Measurements from ENCODE around the gene TET3. TPM values are rescaled to one million over a fixed set of nuclear protein-coding genes. Genes with fewer than 3 reads are reported as not detected.

TET3 gene
- total and polyA plus RNA-seq, 2 of the 8 experiments (the other 6 are each of a cell fraction or from before 2014, with no cell fraction given) = 4.5 to 21.1 TPM

DNA sequence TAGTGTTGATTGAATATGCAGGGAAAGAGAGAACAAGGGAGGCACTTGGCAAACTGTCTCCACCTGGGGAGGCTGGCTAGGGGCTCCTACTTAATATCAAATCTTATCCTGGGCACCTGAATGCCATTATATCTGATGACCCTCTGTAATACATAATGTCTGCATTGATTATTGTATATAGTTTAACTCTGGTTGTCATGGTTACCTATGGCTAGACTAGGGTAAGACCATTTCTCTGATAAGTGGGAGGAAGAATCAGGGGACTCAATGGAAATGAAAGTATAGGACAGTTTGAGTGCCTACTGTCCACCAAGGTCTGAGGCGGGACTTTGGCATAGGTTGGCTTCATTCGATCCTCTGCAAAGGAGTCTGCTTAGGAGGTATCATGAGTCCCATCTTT lies 7.2 kb upstream of the TET3 start:
- H3K4me3 ChIP-seq (ENCODE audit: extremely low read depth in 1 of 4, insufficient read depth in 2 of 4, low read depth in 3 of 4, low read length in 4 of 4) = no peak overlapping the region
- H2AFZ ChIP-seq (ENCODE audit: low read length) = no peak overlapping the region
- no peak overlapping the region for H2BK5ac ChIP-seq (ENCODE audit: low read depth, low read length)
- ChIA-PET POLR2A (ENCODE audit: partially characterized antibody) (interaction anchor here (0.9 kb wide), 1 partner anchor 12 kb away, joined by 3 read pairs; no protein-coding TSS in a partner anchor), CTCF (ENCODE audit: partially characterized antibody) (interaction anchor here (1.0 kb wide), 1 partner anchor 22 kb away, joined by 3 read pairs; no protein-coding TSS in a partner anchor)
- H3K36me3 ChIP-seq (ENCODE audit: control insufficient read depth in 2 of 4, insufficient read depth in 4 of 4, low read length in 3 of 4) = no peaks in the 10 kb centered on the region
- H2BK15ac ChIP-seq (ENCODE audit: low read length) = no peak overlapping the region
- no peak overlapping the region for H2BK12ac ChIP-seq (ENCODE audit: low read depth, low read length)
- H3K18ac ChIP-seq (ENCODE audit: extremely low read depth, low read length) = no peak overlapping the region
- peaks cover 8 to 28% (median 24%) of the 10 kb centered on the region in 4 experiments for H3K27me3 ChIP-seq (replicated peaks in 1 of 4; ENCODE audit: control insufficient read depth in 3 of 4, extremely low read depth in 1 of 4, insufficient read depth in 3 of 4, low read length in 3 of 4)
- FAIRE-seq = no peak
- H3K79me1 ChIP-seq (ENCODE audit: low read depth, low read length) = no peaks in the 10 kb centered on the region
- no peak overlapping the region for H3K56ac ChIP-seq (replicated peaks; ENCODE audit: insufficient read length, low read depth, low read length)
- H3K9me3 ChIP-seq (ENCODE audit: insufficient read depth in 2 of 2, low read depth in 1 of 2, low read length in 1 of 2) = no peaks in the 10 kb centered on the region
- TF ChIP-seq SRF (IDR thresholded peaks at IDR 0.05; ENCODE audit: low read depth, low read length) = no peak
- TF ChIP-seq, protein P1, sequence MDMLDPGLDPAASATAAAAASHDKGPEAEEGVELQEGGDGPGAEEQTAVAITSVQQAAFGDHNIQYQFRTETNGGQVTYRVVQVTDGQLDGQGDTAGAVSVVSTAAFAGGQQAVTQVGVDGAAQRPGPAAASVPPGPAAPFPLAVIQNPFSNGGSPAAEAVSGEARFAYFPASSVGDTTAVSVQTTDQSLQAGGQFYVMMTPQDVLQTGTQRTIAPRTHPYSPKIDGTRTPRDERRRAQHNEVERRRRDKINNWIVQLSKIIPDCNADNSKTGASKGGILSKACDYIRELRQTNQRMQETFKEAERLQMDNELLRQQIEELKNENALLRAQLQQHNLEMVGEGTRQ (IDR thresholded peaks at IDR 0.05; ENCODE audit: low read length) = no peak
- no peak for TF ChIP-seq MAFK (IDR thresholded peaks at IDR 0.05; ENCODE audit: low read depth, low read length)
- no peak for TF ChIP-seq NRF1 (IDR thresholded peaks at IDR 0.05; ENCODE audit: low read depth, low read length)
- no peak for TF ChIP-seq RXRA (IDR thresholded peaks at IDR 0.05; ENCODE audit: insufficient read depth, low read depth, low read length)
- no peak for TF ChIP-seq KDM5A (IDR thresholded peaks at IDR 0.05; ENCODE audit: low read length)
- no peak for TF ChIP-seq CREB1 (IDR thresholded peaks at IDR 0.05)
- TF ChIP-seq SIRT6 (IDR thresholded peaks at IDR 0.05; ENCODE audit: low read length) = no peak
- TF ChIP-seq HDAC6 (IDR thresholded peaks at IDR 0.05; ENCODE audit: low read depth, low read length) = no peak
- TF ChIP-seq YY1 (IDR thresholded peaks at IDR 0.05; ENCODE audit: low read depth, low read length) = no peak
- TF ChIP-seq EZH2 (IDR thresholded peaks at IDR 0.05; ENCODE audit: low read depth, low read length, severe bottlenecking) = no peak
- TF ChIP-seq SAP30 (IDR thresholded peaks at IDR 0.05; ENCODE audit: insufficient read depth, insufficient replicate concordance, low read length) = no peak
- TF ChIP-seq SP4 (IDR thresholded peaks at IDR 0.05; ENCODE audit: low read length) = no peak
- TF ChIP-seq TAF1 (IDR thresholded peaks at IDR 0.05; ENCODE audit: low read depth, low read length) = no peak
- peaks cover 5 to 11% (median 6%) of the 10 kb centered on the region in 4 experiments; a peak in 6 of 7 replicates for H3K4me1 ChIP-seq (replicated peaks in 1 of 4; ENCODE audit: control insufficient read depth in 3 of 4, insufficient read depth in 4 of 4, low read length in 3 of 4)
- no peak overlapping the region for H3K4ac ChIP-seq (replicated peaks; ENCODE audit: insufficient read length, low read depth, low read length)
- no peak overlapping the region for H2BK120ac ChIP-seq (replicated peaks; ENCODE audit: low read depth, low read length)
- no peaks in the 10 kb centered on the region for H3K79me2 ChIP-seq (ENCODE audit: control insufficient read depth in 1 of 2, insufficient read depth in 2 of 2, low read length in 2 of 2)
- no peak for DNase-seq (ENCODE audit: low read depth in 1 of 2, low spot score in 2 of 2)
- H2BK20ac ChIP-seq (ENCODE audit: low read length) = no peak overlapping the region
- H2AK5ac ChIP-seq (ENCODE audit: low read depth, low read length) = no peak overlapping the region
- peaks cover 0 to 3% of the 10 kb centered on the region in 2 experiments for H4K20me1 ChIP-seq (replicated peaks in 1 of 2; ENCODE audit: control insufficient read depth in 1 of 2, insufficient read depth in 2 of 2, low read length in 2 of 2)
- no peak overlapping the region for H3K23ac ChIP-seq (ENCODE audit: insufficient read length)
- no peak overlapping the region for H4K91ac ChIP-seq (replicated peaks; ENCODE audit: insufficient read length, low read length)
- H3K4me2 ChIP-seq (ENCODE audit: insufficient read depth in 1 of 2, low read depth in 2 of 2, low read length in 2 of 2) = no peak overlapping the region
- H3K27ac ChIP-seq (ENCODE audit: low read depth, low read length) = no peak overlapping the region
- WGBS, 2 experiments (ENCODE audit: extremely low coverage in 1 of 2, insufficient coverage in 1 of 2, insufficient read length in 1 of 2, insufficient replicate concordance in 2 of 2, low coverage in 1 of 2, low lambda C conversion rate in 2 of 2, missing lambda C conversion rate in 1 of 2) = 100% methylated on average over 2 of the region's 2 CpGs; no CpG with 5 or more reads in 1 of the 2 experiments
- no peak overlapping the region for H4K5ac ChIP-seq (ENCODE audit: insufficient read length, low read depth, low read length)
- peaks cover 3% of the 10 kb centered on the region for H3K23me2 ChIP-seq (ENCODE audit: low read depth, low read length)
- H4K8ac ChIP-seq (ENCODE audit: extremely low read depth, insufficient read depth, low read length) = no peak overlapping the region
- no peak overlapping the region for H3K14ac ChIP-seq (ENCODE audit: insufficient read length)
- no peak overlapping the region for H3K9ac ChIP-seq (replicated peaks in 1 of 4; ENCODE audit: extremely low read depth in 1 of 4, low read depth in 3 of 4, low read length in 3 of 4)

Measured in H1 (cell line).